OCI-LY3 (cell line): Measurements from ENCODE around the gene KLHL21.
A peak's percentile ranks its signal among the peaks of the same experiment; 100 is the strongest.

Experiments
- H2AFZ ChIP-seq: fragments of 200-600, 300-600 bp; shearing (Covaris generic); 2 replicates; pipeline ENCODE4 v1.6.0; 2014; ENCODE audit warnings: antibody characterized with exemption, low read depth, low read length
- H3K27ac ChIP-seq: fragments of 200-600, 300-600 bp; sonication (generic); 2 replicates; pipeline ENCODE4 v1.5.1; 2014; ENCODE audit warnings: mild to moderate bottlenecking, low read length, moderate library complexity, mixed read lengths
- H3K27me3 ChIP-seq: fragments of 200-600, 300-600 bp; sonication (generic); 2 replicates; pipeline ENCODE4 v1.6.1; 2014; ENCODE audit warnings: low read depth, low read length, mixed read lengths
- H3K36me3 ChIP-seq: fragments of 200-600, 300-600 bp; sonication (generic); replicated peaks from 2 replicates; pipeline ENCODE3; 2014; ENCODE audit warnings: low read depth, low read length, mixed read lengths
- H3K4me1 ChIP-seq: fragments of 300-600, 200-600 bp; sonication (generic); 2 replicates; pipeline ENCODE4 v1.6.1; 2014; ENCODE audit warnings: low read length, mixed read lengths
- H3K4me2 ChIP-seq: fragments of 200-600, 300-600 bp; sonication (generic); 2 replicates; pipeline ENCODE4 v1.6.1; 2014; ENCODE audit warnings: low read length, mixed read lengths
- H3K4me3 ChIP-seq: fragments of 300-600, 200-600 bp; sonication (generic); 2 replicates; pipeline ENCODE4 v1.5.1; 2014; ENCODE audit warnings: antibody characterized with exemption, mild to moderate bottlenecking, low read length, moderate library complexity
- H3K79me2 ChIP-seq: fragments of 300-600, 200-600 bp; shearing (Covaris generic); 2 replicates; pipeline ENCODE4 v1.6.1; 2014; ENCODE audit warnings: mild to moderate bottlenecking, low read length, mixed read lengths
- H3K9ac ChIP-seq: fragments of 300-600, 200-600 bp; shearing (Covaris generic); 2 replicates; pipeline ENCODE4 v1.6.0; 2014; ENCODE audit warnings: mild to moderate bottlenecking, low read length, moderate library complexity
- H3K9me3 ChIP-seq: fragments of 200-600, 300-600 bp; shearing (Covaris generic); 2 replicates; pipeline ENCODE4 v1.6.1; 2014; ENCODE audit warnings: low read length, mixed read lengths; ENCODE audit not compliant: insufficient read depth
- H4K20me1 ChIP-seq: fragments of 200-600, 300-600 bp; sonication (generic); 2 replicates; pipeline ENCODE4 v1.6.1; 2016; ENCODE audit warnings: low read length, mixed read lengths; ENCODE audit not compliant: insufficient read depth
- EZH2phosphoT487 ChIP-seq: fragments of 200-600 bp; shearing (Covaris generic); IDR thresholded peaks from 2 replicates; pipeline ENCODE4 v1.6.1; 2018; ENCODE audit warnings: antibody characterized with exemption, mixed run types, low read depth
- TF ChIP-seq, protein P1 (sequence below): fragments of 200-600, 300-600 bp; sonication (generic); IDR thresholded peaks from 2 replicates; pipeline ENCODE4 v1.5.1; 2014; ENCODE audit warnings: antibody characterized with exemption, low read length, low read depth

KLHL21 gene

DNA sequence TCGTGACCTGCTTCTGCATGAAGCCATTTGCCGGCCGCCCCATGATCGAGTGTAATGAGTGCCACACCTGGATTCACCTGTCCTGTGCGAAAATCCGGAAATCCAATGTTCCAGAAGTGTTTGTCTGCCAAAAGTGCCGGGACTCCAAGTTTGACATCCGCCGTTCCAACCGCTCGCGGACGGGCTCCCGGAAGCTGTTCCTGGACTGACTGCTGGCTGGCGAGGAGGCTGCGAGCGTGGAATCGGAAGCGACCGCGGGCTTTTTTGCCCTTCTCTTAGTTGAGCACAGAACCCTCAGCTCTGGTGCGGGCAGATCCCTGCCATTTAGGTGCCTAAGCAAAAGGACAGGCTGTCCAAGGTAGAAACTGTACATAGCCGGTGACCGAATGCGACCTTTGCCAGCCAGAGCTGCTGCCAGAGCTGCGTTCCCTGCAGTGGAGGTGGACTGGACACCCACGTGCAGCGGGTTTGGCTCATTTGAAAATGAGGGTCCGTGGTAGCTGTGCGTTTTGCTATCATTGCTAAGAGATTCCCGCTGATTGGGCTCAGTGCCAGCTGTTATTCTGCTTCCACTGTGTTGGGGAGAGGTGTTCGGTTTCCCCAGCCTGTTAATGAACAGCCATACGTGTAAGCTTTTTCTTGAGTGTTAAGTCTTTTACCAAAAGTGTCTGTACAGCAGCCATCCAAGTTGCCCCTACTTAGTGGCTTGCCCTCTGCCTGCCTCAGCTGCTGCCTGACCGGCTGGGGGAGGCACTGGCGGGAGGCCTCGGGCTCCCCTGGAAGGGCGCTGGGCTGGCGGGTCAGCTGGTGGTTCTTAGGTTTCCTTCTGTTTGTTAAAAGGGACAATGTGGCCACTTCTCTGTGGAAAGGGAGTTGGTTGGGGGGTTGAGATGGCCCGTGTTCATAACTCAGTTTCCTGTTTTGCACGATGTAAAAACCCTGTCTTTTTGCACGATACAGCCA is 19.0 kb upstream of the KLHL21 start:
- no peak overlapping the region for H2AFZ ChIP-seq
- no peaks in the 10 kb centered on the region for H3K27me3 ChIP-seq
- H3K4me1 ChIP-seq, result peaks cover 9% of the 10 kb centered on the region; the same call in 1 of the 2 replicates
- H3K4me2 ChIP-seq, result no peak overlapping the region
- no peak overlapping the region for H3K9ac ChIP-seq
- no peak overlapping the region for H3K27ac ChIP-seq
- peaks cover 20% of the 10 kb centered on the region for H3K36me3 ChIP-seq
- TF ChIP-seq, protein P1, sequence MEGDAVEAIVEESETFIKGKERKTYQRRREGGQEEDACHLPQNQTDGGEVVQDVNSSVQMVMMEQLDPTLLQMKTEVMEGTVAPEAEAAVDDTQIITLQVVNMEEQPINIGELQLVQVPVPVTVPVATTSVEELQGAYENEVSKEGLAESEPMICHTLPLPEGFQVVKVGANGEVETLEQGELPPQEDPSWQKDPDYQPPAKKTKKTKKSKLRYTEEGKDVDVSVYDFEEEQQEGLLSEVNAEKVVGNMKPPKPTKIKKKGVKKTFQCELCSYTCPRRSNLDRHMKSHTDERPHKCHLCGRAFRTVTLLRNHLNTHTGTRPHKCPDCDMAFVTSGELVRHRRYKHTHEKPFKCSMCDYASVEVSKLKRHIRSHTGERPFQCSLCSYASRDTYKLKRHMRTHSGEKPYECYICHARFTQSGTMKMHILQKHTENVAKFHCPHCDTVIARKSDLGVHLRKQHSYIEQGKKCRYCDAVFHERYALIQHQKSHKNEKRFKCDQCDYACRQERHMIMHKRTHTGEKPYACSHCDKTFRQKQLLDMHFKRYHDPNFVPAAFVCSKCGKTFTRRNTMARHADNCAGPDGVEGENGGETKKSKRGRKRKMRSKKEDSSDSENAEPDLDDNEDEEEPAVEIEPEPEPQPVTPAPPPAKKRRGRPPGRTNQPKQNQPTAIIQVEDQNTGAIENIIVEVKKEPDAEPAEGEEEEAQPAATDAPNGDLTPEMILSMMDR, result no peak
- TF ChIP-seq EZH2phosphoT487, result no peak
- H3K4me3 ChIP-seq, result no peak overlapping the region
- peaks cover 27% of the 10 kb centered on the region for H3K79me2 ChIP-seq
- H4K20me1 ChIP-seq, result peaks cover 13% of the 10 kb centered on the region
- H3K9me3 ChIP-seq, result no peaks in the 10 kb centered on the region

DNA sequence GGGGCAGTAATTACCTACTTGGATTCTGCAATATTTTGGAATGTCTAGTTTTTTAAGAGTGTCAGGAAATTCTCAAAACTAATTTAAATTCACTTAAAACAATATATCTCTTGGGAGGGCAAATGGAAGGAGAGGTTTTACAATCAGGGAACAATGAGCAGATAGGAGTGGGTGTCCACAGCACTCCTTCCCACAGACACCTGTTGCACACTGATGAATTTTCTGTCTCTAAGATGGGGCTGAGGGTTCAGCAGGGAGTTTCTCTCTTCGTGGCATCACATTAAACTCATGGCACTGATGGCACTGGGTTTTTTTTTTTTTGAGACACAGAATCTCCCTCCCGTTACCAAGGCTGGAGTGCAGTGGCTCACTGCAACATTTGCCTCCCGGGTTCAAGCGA is 16.4 kb upstream of the KLHL21 start:
- H2AFZ ChIP-seq, result no peak overlapping the region
- no peak overlapping the region for H3K9ac ChIP-seq
- peaks cover 33% of the 10 kb centered on the region for H3K79me2 ChIP-seq
- peaks cover 26% of the 10 kb centered on the region for H4K20me1 ChIP-seq
- H3K4me1 ChIP-seq, result peaks cover 5% of the 10 kb centered on the region
- H3K27me3 ChIP-seq, result no peaks in the 10 kb centered on the region
- no peak overlapping the region for H3K27ac ChIP-seq
- H3K9me3 ChIP-seq, result no peaks in the 10 kb centered on the region
- no peak overlapping the region for H3K4me2 ChIP-seq
- peaks cover 21% of the 10 kb centered on the region for H3K36me3 ChIP-seq
- TF ChIP-seq, protein P1, result no peak
- no peak for TF ChIP-seq EZH2phosphoT487
- H3K4me3 ChIP-seq, result no peak overlapping the region

DNA sequence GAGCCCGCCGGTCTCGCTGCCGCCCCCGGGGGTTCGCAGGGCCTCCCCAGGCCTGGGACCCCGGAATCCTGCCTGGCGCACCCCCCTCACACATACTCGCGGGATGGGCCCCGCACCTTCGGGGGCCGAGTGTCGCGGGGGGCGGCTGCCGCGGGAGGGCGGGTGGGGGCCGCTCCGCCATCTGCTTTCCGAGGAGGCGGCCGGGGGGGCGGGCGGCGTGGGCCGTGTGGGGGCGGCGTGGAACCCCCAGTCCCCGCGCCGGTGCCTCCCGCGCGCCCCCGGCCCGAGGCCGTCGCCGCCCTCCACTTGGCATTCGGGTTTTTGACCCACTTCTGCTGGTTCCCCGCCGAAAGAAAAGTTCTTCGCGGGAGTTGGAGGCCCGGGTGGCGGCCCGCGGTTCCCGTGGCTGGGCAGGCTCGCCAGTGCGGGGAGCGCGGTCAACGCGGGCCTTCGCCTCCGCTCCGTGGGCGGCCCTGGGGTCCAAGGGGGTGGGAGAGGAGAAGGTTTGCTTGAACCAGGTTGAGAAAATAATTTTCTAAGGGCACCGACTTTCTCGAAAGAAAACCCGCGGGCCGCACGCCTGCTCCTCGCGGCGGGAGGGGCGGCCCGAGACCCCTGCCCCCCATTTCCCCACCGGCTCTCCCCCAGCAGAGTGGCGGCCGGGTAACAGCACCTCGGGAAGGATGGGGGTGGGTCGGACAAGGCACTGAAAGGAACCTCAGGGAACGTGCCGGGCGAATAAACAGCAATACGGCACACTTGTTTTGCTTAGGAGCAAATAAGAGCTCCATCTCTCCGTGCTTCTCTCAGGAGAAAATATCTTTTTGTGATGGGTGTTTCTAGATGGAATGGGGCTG is 12.5 kb upstream of the KLHL21 start:
- peaks cover 7% of the 10 kb centered on the region for H3K36me3 ChIP-seq
- peaks cover 22% of the 10 kb centered on the region for H4K20me1 ChIP-seq
- peaks cover 5% of the 10 kb centered on the region for H3K4me1 ChIP-seq
- H3K4me2 ChIP-seq, result peak overlapping the region; percentile 82
- H3K9ac ChIP-seq, result peak overlapping the region; percentile 57
- H3K27ac ChIP-seq, result no peak overlapping the region
- no peaks in the 10 kb centered on the region for H3K27me3 ChIP-seq
- H3K9me3 ChIP-seq, result no peaks in the 10 kb centered on the region
- peak overlapping the region; percentile 83 for H3K4me3 ChIP-seq
- H3K79me2 ChIP-seq, result peaks cover 37% of the 10 kb centered on the region
- TF ChIP-seq, protein P1, result no peak
- no peak for TF ChIP-seq EZH2phosphoT487
- no peak overlapping the region for H2AFZ ChIP-seq
